ENCODE measurements around the gene PHF3.

- TF ChIP-seq CTCF (IDR thresholded peaks at IDR 0.05; ENCODE audit: insufficient read depth, low read length, poor library complexity, severe bottlenecking) (no peak), EZH2phosphoT487 (conservative IDR thresholded peaks at IDR 0.05; ENCODE audit: low read length) (no peak)
Measured at GRCh38 chr6:63660757-63661156, 25.2 kb downstream of the PHF3 start.
